ENCODE measurements around the gene PGBD5.
A peak's percentile ranks its signal among the peaks of the same experiment; 100 is the strongest.
"Not testable (repeated sequence)": the region's sequence is repeated elsewhere in the genome, so short reads cannot be mapped to it uniquely, and the experiment has no call there.

Gene PGBD5

GRCh38 chr1:230424391-230425251 lies 1.5 kb downstream of the PGBD5 start:
- peak; percentile 3 for DNase-seq

- DNase-seq = no peak
Measured at GRCh38 chr1:230423951-230424350, 2.2 kb downstream of the PGBD5 start.

GRCh38 chr1:230423261-230423660 lies 2.9 kb downstream of the PGBD5 start:
- no peak for DNase-seq

GRCh38 chr1:230422221-230422981 lies 3.7 kb downstream of the PGBD5 start:
- no peak for DNase-seq

GRCh38 chr1:230421481-230421880 lies 4.7 kb downstream of the PGBD5 start:
- DNase-seq = no peak

GRCh38 chr1:230420372-230420771 lies 5.8 kb downstream of the PGBD5 start:
- not testable (repeated sequence) for DNase-seq

- no peak for DNase-seq
Measured at GRCh38 chr1:230416430-230416829, 9.7 kb downstream of the PGBD5 start.

GRCh38 chr1:230415405-230416132 lies 10.6 kb downstream of the PGBD5 start:
- no peak for DNase-seq

- DNase-seq = no peak
Measured at GRCh38 chr1:230414694-230415093, 11.4 kb downstream of the PGBD5 start.

- no peak for DNase-seq
Measured at GRCh38 chr1:230414102-230414501, 12.0 kb downstream of the PGBD5 start.

GRCh38 chr1:230413061-230413460 lies 13.1 kb downstream of the PGBD5 start:
- DNase-seq = no peak

GRCh38 chr1:230408971-230409370 lies 17.2 kb downstream of the PGBD5 start:
- DNase-seq = no peak

GRCh38 chr1:230407351-230407750 lies 18.8 kb downstream of the PGBD5 start:
- DNase-seq = no peak

GRCh38 chr1:230406727-230407126 lies 19.4 kb downstream of the PGBD5 start:
- not testable (repeated sequence) for DNase-seq

GRCh38 chr1:230403442-230403841 lies 22.7 kb downstream of the PGBD5 start:
- no peak for DNase-seq

GRCh38 chr1:230401763-230402294 lies 24.3 kb downstream of the PGBD5 start:
- no peak for DNase-seq

GRCh38 chr1:230401101-230401500 lies 25.0 kb downstream of the PGBD5 start:
- DNase-seq = no peak

GRCh38 chr1:230400007-230400344 lies 26.2 kb downstream of the PGBD5 start:
- DNase-seq = no peak

GRCh38 chr1:230399321-230400006 lies 26.7 kb downstream of the PGBD5 start:
- no peak for DNase-seq

GRCh38 chr1:230398856-230399255 lies 27.3 kb downstream of the PGBD5 start:
- no peak for DNase-seq

GRCh38 chr1:230396966-230397365 lies 29.2 kb downstream of the PGBD5 start:
- DNase-seq = no peak

- DNase-seq = no peak
Measured at GRCh38 chr1:230395932-230396331, 30.2 kb downstream of the PGBD5 start.

- DNase-seq = no peak
Measured at GRCh38 chr1:230394741-230395140, 31.4 kb downstream of the PGBD5 start.
